ENCODE results near the gene KRTAP21-3. TPM values are rescaled to one million over a fixed set of nuclear protein-coding genes. Genes with fewer than 3 reads are reported as not detected.

The KRTAP21-3 gene
- total RNA-seq, 2 donors from 2014 or later: not detected

DNA sequence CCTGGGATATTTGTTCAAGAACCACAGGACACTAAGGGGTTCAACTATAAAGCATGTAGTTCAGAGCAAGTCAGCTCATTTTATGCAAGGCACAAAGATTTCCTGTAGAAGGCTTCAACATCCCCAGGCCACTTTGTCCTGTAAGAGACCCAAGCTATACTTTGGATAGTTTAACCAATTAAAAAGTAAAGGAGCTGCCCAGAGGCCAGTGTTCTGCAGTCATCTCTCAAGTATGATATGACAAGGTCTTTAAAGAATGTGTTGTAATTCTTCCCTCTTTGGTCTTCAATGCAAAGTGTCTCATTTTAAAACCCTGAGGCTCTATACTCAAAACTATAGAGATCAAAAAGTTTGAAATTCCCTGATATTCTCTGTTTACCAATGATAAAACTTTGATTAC, 41.8 kb downstream of the KRTAP21-3 start:
- H3K4me3 Mint-ChIP-seq: no peak overlapping the region
- DNase-seq: no peak
- no peaks in the 10 kb centered on the region for H3K4me1 ChIP-seq (ENCODE audit: control insufficient read depth, insufficient read depth, low read length)
- H3K36me3 Mint-ChIP-seq (ENCODE audit: low read depth): no peaks in the 10 kb centered on the region
- no peaks in the 10 kb centered on the region for H3K9me3 ChIP-seq (ENCODE audit: control insufficient read depth, low read length)
- H3K9ac ChIP-seq (ENCODE audit: extremely low read depth, low read length, poor library complexity, severe bottlenecking): no peak overlapping the region
- H3K27me3 ChIP-seq (ENCODE audit: control insufficient read depth, insufficient read depth, low read length, poor library complexity, severe bottlenecking): no peaks in the 10 kb centered on the region
- no peaks in the 10 kb centered on the region for H3K36me3 ChIP-seq (ENCODE audit: control insufficient read depth, insufficient read depth, low read length)
- H3K27me3 Mint-ChIP-seq (ENCODE audit: insufficient read depth): no peaks in the 10 kb centered on the region
- no peaks in the 10 kb centered on the region for H3K4me1 Mint-ChIP-seq
- no peak overlapping the region for H3K27ac Mint-ChIP-seq
- TF ChIP-seq, protein P1, sequence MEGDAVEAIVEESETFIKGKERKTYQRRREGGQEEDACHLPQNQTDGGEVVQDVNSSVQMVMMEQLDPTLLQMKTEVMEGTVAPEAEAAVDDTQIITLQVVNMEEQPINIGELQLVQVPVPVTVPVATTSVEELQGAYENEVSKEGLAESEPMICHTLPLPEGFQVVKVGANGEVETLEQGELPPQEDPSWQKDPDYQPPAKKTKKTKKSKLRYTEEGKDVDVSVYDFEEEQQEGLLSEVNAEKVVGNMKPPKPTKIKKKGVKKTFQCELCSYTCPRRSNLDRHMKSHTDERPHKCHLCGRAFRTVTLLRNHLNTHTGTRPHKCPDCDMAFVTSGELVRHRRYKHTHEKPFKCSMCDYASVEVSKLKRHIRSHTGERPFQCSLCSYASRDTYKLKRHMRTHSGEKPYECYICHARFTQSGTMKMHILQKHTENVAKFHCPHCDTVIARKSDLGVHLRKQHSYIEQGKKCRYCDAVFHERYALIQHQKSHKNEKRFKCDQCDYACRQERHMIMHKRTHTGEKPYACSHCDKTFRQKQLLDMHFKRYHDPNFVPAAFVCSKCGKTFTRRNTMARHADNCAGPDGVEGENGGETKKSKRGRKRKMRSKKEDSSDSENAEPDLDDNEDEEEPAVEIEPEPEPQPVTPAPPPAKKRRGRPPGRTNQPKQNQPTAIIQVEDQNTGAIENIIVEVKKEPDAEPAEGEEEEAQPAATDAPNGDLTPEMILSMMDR (conservative IDR thresholded peaks at IDR 0.05): no peak
- H3K9me3 Mint-ChIP-seq: peaks cover 23% of the 10 kb centered on the region
- H3K4me3 ChIP-seq (ENCODE audit: low read length): no peak overlapping the region
- H3K27ac ChIP-seq (ENCODE audit: low read depth, low read length): no peak overlapping the region

DNA sequence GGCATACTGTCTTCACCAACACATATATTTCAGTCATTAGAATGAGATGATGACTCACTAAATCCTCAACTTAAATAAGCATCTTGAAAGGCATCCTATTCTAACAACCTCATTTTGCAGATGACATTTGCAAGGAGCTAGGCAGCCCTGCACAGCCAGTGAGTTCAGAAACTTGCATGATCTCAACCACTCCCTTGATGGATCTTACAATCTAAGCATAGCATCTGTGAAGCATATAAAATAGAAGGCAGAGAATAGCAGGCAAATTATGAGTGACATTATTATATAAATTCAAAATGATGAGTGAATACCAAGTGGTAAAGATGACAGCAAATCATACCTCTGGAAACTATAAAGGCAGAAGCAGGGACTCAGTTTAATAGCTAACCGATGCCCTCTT, 44.3 kb downstream of the KRTAP21-3 start:
- Mint-ChIP-seq H3K27me3 (ENCODE audit: insufficient read depth) (no peaks in the 10 kb centered on the region), H3K27ac (no peak overlapping the region), H3K36me3 (ENCODE audit: low read depth) (no peaks in the 10 kb centered on the region), H3K9me3 (peaks cover 39% of the 10 kb centered on the region), H3K4me3 (no peak overlapping the region), H3K4me1 (no peaks in the 10 kb centered on the region)
- TF ChIP-seq, protein P1 (conservative IDR thresholded peaks at IDR 0.05): no peak
- Histone ChIP-seq H3K9ac (ENCODE audit: extremely low read depth, low read length, poor library complexity, severe bottlenecking) (no peak overlapping the region), H3K27ac (ENCODE audit: low read depth, low read length) (no peak overlapping the region), H3K9me3 (ENCODE audit: control insufficient read depth, low read length) (peaks cover 4% of the 10 kb centered on the region), H3K4me3 (ENCODE audit: low read length) (no peak overlapping the region), H3K36me3 (ENCODE audit: control insufficient read depth, insufficient read depth, low read length) (no peaks in the 10 kb centered on the region), H3K4me1 (ENCODE audit: control insufficient read depth, insufficient read depth, low read length) (no peaks in the 10 kb centered on the region), H3K27me3 (ENCODE audit: control insufficient read depth, insufficient read depth, low read length, poor library complexity, severe bottlenecking) (no peaks in the 10 kb centered on the region)
- DNase-seq: no peak
- 86 to 89% methylated on average over 1 of the region's 1 CpG for WGBS, 2 experiments (ENCODE audit: insufficient coverage in 1 of 2, insufficient read length in 1 of 2)

DNA sequence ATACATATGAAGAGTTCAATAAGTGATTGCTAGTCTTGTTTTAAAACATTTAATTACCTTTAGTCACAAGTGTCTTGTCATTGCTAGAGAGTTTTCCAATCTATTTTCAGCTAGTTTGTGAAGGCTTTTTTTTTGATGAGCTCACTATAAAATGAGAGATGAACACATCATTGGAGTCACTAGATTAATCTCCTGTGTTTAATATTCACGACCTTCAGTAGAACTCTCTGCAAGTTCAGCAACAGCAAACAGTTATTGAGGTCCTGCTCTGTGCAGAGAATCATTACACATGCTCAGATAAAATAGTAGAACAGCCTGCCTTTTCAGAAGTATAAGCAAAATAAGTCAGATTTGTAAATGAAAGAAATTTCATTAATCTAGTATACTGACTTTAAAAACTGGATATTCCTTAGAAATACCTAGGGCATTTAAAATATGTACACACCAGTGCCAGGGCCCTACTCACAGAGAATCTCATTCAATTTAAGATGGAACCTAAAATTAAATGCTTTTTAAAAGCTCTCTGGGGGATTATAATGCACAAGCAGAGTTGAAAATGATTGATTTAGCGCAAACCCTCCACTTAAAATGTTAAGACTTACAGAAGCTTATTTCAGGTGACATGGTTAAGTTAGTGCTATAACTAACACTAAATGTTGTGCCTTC, 45.5 kb downstream of the KRTAP21-3 start:
- no peaks in the 10 kb centered on the region for H3K4me1 ChIP-seq (ENCODE audit: control insufficient read depth, insufficient read depth, low read length)
- peaks cover 4% of the 10 kb centered on the region for H3K9me3 ChIP-seq (ENCODE audit: control insufficient read depth, low read length)
- H3K36me3 ChIP-seq (ENCODE audit: control insufficient read depth, insufficient read depth, low read length): no peaks in the 10 kb centered on the region
- no peak for DNase-seq
- Mint-ChIP-seq H3K4me3 (no peak overlapping the region), H3K27me3 (ENCODE audit: insufficient read depth) (no peaks in the 10 kb centered on the region), H3K9me3 (peaks cover 50% of the 10 kb centered on the region), H3K4me1 (no peaks in the 10 kb centered on the region), H3K36me3 (ENCODE audit: low read depth) (no peaks in the 10 kb centered on the region), H3K27ac (no peak overlapping the region)
- no peaks in the 10 kb centered on the region for H3K27me3 ChIP-seq (ENCODE audit: control insufficient read depth, insufficient read depth, low read length, poor library complexity, severe bottlenecking)
- no peak overlapping the region for H3K27ac ChIP-seq (ENCODE audit: low read depth, low read length)
- WGBS, 2 experiments (ENCODE audit: insufficient coverage in 1 of 2, insufficient read length in 1 of 2): 80 to 88% methylated on average over 1 to 2 of the region's 2 CpGs
- H3K4me3 ChIP-seq (ENCODE audit: low read length): no peak overlapping the region
- TF ChIP-seq, protein P1 (conservative IDR thresholded peaks at IDR 0.05): no peak
- H3K9ac ChIP-seq (ENCODE audit: extremely low read depth, low read length, poor library complexity, severe bottlenecking): no peak overlapping the region
